HEK293T (cell line): ENCODE results near the gene SDHAF2.

ENCODE experiments used
- CTCF ChIA-PET: fragments of 350-600 bp; formaldehyde crosslinking; extraction: SDS; loops from one replicate; lab custom pipeline; 2021; ENCODE audit warnings: antibody characterized with exemption, inconsistent platforms; lab: Yijun Ruan, JAX
- POLR2A ChIA-PET: fragments of 350-600 bp; formaldehyde crosslinking; extraction: SDS; loops from one replicate; lab custom pipeline; 2020; ENCODE audit warnings: antibody characterized with exemption, inconsistent platforms; lab: Yijun Ruan, JAX
- DNase-seq: peaks from one replicate; pipeline ENCODE4 v3.0.0; 2012; ENCODE audit warnings: mixed read lengths; ENCODE audit errors: extremely low spot score
- ARNT ChIP-seq: fragments of 450-650 bp; IDR thresholded peaks from 2 replicates; pipeline ENCODE4 v1.6.1; 2017; ENCODE audit warnings: mild to moderate bottlenecking
- BHLHE40 ChIP-seq: fragments of 450-650 bp; IDR thresholded peaks from 2 replicates; pipeline ENCODE4 v1.6.1; 2016; ENCODE audit warnings: mild to moderate bottlenecking, moderate library complexity, borderline replicate concordance
- CTBP1 ChIP-seq: fragments of 450-650 bp; IDR thresholded peaks from 2 replicates; pipeline ENCODE4 v1.6.1; 2016; ENCODE audit warnings: borderline replicate concordance
- ELF4 ChIP-seq: fragments of 450-650 bp; IDR thresholded peaks from 2 replicates; pipeline ENCODE4 v1.6.1; 2017; ENCODE audit warnings: antibody characterized with exemption
- FOXA1 ChIP-seq: fragments of 450-650 bp; IDR thresholded peaks from 2 replicates; pipeline ENCODE4 v1.6.1; 2016; ENCODE audit warnings: mild to moderate bottlenecking
- FOXK2 ChIP-seq: fragments of 450-650 bp; IDR thresholded peaks from 2 replicates; pipeline ENCODE4 v1.6.1; 2016; ENCODE audit warnings: mild to moderate bottlenecking
- FOXM1 ChIP-seq: fragments of 450-650 bp; IDR thresholded peaks from 2 replicates; pipeline ENCODE4 v1.6.1; 2017; ENCODE audit warnings: mild to moderate bottlenecking, borderline replicate concordance
- HDGF ChIP-seq: fragments of 450-650 bp; IDR thresholded peaks from 2 replicates; pipeline ENCODE4 v1.6.1; 2017; ENCODE audit warnings: antibody characterized with exemption, borderline replicate concordance
- L3MBTL2 ChIP-seq: fragments of 450-650 bp; conservative IDR thresholded peaks from 2 replicates; pipeline ENCODE4 v1.6.1; 2016; ENCODE audit warnings: mild to moderate bottlenecking
- LEF1 ChIP-seq: fragments of 450-650 bp; IDR thresholded peaks from 2 replicates; pipeline ENCODE4 v1.6.1; 2017; ENCODE audit warnings: mild to moderate bottlenecking, borderline replicate concordance
- NFRKB ChIP-seq: fragments of 450-650 bp; IDR thresholded peaks from 2 replicates; pipeline ENCODE4 v1.6.1; 2016; ENCODE audit warnings: mild to moderate bottlenecking, moderate library complexity
- SP1 ChIP-seq: fragments of 450-650 bp; IDR thresholded peaks from 2 replicates; pipeline ENCODE4 v1.6.1; 2017
- SUZ12 ChIP-seq: fragments of 450-650 bp; IDR thresholded peaks from 2 replicates; pipeline ENCODE4 v1.6.1; 2016; ENCODE audit warnings: mild to moderate bottlenecking
- TARDBP ChIP-seq: fragments of 450-650 bp; IDR thresholded peaks from 2 replicates; pipeline ENCODE4 v1.6.1; 2016
- ZNF384 ChIP-seq: fragments of 450-650 bp; IDR thresholded peaks from 2 replicates; pipeline ENCODE4 v1.6.1; 2016
- TF ChIP-seq, protein P1 (sequence below): fragments of 450-650 bp; IDR thresholded peaks from 2 replicates; pipeline ENCODE4 v1.6.1; 2016

SDHAF2 gene

DNA sequence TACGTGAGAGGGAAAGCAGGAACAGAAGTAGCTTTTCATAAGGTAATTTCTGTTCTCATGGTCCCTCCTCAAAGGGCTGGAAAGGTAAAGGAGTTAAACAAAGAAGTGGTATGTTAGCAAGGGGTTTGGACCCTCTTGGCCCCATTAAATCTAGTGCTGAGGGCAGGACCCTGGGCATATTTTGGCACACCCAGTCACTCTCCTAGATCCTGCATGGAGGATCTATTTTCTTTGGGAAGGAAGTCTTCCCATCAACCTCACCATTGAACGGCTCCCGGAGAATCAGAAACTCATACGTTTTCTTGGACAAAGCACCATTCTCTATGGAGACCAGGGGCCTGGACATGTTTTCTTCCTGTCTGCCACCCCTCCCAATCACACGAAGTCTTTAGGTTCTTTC is 25.8 kb upstream of the SDHAF2 start:
- POLR2A ChIA-PET: no interaction called here
- no peak for DNase-seq
- no peak for TF ChIP-seq ARNT
- no peak for TF ChIP-seq SP1
- no peak for TF ChIP-seq FOXM1
- no peak for TF ChIP-seq ELF4
- no peak for TF ChIP-seq NFRKB
- no peak for TF ChIP-seq HDGF
- TF ChIP-seq CTBP1: no peak
- CTCF ChIA-PET: no interaction called here

DNA sequence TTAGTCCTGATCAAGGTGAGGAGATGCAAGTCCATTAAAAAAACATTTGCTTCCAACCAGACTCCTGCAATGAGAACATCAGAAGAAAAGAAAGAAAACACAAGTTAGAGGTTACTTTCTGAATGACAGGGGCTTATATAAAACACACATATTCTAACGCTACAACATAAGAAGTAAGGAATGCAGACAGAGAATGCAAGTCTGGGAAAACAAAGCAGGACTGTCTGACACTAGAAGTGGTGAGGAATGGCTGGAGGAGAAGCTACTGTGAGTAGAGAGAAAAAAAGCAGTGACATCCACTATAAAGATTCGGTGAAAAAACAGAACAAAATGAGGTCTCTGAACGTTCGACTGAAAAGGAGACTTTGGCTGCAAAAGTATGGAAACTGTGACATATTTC is 25.3 kb upstream of the SDHAF2 start:
- no peak for DNase-seq
- POLR2A ChIA-PET: no interaction called here
- TF ChIP-seq SP1 (no peak), CTBP1 (no peak), L3MBTL2 (no peak), LEF1 (no peak), ZNF384 (no peak), FOXK2 (no peak), ARNT (no peak), SUZ12 (no peak), TARDBP (no peak), BHLHE40 (no peak), FOXM1 (no peak), NFRKB (no peak), FOXA1 (no peak), ELF4 (no peak), HDGF (no peak)
- TF ChIP-seq, protein P1, sequence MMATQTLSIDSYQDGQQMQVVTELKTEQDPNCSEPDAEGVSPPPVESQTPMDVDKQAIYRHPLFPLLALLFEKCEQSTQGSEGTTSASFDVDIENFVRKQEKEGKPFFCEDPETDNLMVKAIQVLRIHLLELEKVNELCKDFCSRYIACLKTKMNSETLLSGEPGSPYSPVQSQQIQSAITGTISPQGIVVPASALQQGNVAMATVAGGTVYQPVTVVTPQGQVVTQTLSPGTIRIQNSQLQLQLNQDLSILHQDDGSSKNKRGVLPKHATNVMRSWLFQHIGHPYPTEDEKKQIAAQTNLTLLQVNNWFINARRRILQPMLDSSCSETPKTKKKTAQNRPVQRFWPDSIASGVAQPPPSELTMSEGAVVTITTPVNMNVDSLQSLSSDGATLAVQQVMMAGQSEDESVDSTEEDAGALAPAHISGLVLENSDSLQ: no peak
- CTCF ChIA-PET: interaction anchor here (0.5 kb wide), 1 partner anchor 80 kb away, joined by 3 read pairs; no protein-coding TSS in a partner anchor

DNA sequence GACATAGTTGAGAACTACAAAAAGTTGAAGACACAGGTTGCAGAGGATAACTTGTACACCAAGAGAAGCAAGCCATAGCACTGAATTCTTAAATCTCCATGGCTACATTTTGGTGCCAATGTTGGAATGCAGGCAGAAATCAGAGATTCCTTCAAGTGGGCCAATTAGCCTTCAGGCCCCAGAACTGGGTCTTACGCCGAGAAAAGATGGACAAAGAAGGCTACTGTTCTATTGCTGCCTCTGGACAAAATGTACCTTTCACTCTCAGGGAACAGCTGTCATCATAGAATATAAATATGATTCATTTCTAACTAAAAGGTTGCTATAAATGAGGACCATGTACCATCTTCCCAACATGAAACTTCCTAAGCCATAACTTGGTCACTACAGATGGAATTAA is 23.9 kb upstream of the SDHAF2 start:
- TF ChIP-seq BHLHE40 (no peak), SP1 (no peak), TARDBP (no peak), HDGF (no peak), CTBP1 (no peak), FOXK2 (no peak), ELF4 (no peak), LEF1 (no peak), SUZ12 (no peak), ARNT (no peak), ZNF384 (no peak), FOXM1 (no peak), L3MBTL2 (no peak), NFRKB (no peak), FOXA1 (no peak)
- TF ChIP-seq, protein P1: no peak
- no peak for DNase-seq
- ChIA-PET CTCF (no interaction called here), POLR2A (no interaction called here)

DNA sequence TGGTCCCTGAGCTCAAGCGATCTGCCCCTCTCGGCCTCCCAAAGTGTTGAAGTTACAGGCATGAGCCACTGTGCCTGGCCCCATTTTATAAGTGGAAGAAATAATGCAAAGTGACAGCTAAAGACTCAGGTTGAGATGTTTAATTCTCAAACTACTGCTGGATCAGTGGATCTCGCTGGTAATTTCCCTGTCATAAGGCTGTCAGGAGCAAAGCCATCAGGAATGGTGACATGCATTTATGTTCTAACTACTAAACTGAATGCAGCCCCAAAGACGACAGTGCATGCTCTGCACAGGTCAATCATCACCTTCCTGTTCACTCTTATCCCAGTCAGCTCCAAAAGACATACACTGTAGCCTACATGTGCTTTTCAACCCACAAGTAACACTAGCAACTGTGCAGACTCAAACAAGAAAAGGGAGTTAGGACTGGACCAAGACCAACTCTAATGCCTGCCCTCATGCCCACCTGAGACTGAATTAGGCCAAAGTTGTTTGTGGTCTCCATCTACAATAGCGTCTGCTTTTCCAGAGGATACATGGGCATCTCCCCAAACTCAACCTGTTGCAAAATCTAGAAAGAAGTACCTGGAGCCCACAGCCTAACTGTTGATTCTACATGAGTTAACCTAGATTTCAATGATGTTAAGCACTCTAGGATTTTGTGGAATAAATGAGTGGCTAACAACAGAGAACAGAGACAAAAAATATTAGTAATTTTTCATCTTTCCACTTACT is 22.8 kb upstream of the SDHAF2 start:
- CTCF ChIA-PET: interaction anchor here (0.6 kb wide), 1 partner anchor 87 kb away, joined by 5 read pairs; no protein-coding TSS in a partner anchor
- TF ChIP-seq ARNT: no peak
- no peak for TF ChIP-seq ZNF384
- TF ChIP-seq BHLHE40: no peak
- no peak for TF ChIP-seq ELF4
- TF ChIP-seq FOXK2: no peak
- TF ChIP-seq, protein P1: no peak
- TF ChIP-seq FOXA1: no peak
- no peak for TF ChIP-seq LEF1
- no peak for TF ChIP-seq SP1
- TF ChIP-seq CTBP1: no peak
- POLR2A ChIA-PET: no interaction called here
- no peak for DNase-seq

DNA sequence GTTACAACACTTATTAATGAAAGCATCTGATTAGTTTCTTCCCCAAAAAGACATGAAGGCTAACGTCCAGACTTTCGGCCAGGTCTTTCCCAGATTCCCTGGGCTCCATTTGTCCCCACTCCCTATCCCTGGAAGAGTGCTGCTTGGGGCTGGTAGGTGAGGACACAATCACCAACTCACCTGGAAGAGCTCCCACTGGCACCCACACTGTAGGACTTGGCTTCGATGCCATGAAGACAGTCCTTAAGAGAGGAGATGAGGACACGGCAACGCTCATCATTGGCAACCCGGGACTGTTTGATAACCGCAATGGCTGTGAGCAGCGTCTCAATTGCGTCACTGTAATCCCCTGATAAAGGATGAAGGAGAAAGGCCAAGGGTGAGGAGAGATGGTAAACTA is 18.3 kb upstream of the SDHAF2 start:
- ChIA-PET POLR2A (interaction anchor here (1.3 kb wide), 1 partner anchor 10 kb away, joined by 5 read pairs; no protein-coding TSS in a partner anchor), CTCF (no interaction called here)
- TF ChIP-seq CTBP1 (no peak), BHLHE40 (no peak), HDGF (no peak), NFRKB (no peak), ZNF384 (no peak), FOXK2 (no peak)
- no peak for DNase-seq

DNA sequence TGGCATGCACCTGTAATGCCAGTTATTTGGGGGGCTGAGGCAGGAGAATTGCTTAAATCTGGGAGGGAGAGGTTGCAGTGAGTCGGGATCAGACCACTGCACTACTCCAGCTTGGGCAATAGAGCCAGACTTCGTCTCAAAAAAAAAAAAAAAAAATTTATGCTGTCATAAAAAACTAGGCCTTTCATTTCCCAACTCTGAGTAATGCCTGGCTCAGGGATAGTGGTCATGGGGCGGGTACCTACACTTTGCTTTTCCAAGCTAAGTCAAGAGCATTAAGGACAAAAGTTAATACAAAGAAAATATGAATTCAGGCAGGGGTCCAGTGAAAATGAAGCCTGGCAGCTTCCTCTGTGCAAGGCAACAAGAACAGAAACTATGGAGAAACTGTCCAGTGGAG is 16.4 kb upstream of the SDHAF2 start:
- CTCF ChIA-PET: no interaction called here
- DNase-seq: no peak
- POLR2A ChIA-PET: interaction anchor here (0.6 kb wide), 1 partner anchor 151 kb away, joined by 3 read pairs; no protein-coding TSS in a partner anchor
- TF ChIP-seq ARNT: no peak
- no peak for TF ChIP-seq SUZ12
